SK-N-SH (cell line): ENCODE data around the gene CDH4. TPM values are rescaled to one million over a fixed set of nuclear protein-coding genes. Genes with fewer than 3 reads are reported as not detected.

ENCODE experiments used
- CTCF ChIA-PET: fragments of 300-600, 350-600 bp; formaldehyde crosslinking; extraction: SDS; loops from one replicate; lab custom pipeline; 2021; lab: Yijun Ruan, JAX
- POLR2A ChIA-PET: fragments of 350-600 bp; sonication (Branson Sonifier 250); formaldehyde crosslinking; extraction: SDS; loops from one replicate; lab custom pipeline; 2020; ENCODE audit warnings: antibody characterized with exemption, inconsistent platforms; lab: Yijun Ruan, JAX
- DNase-seq: peaks from one replicate; pipeline ENCODE4 v3.0.0; 2012
- H2AFZ ChIP-seq: fragments of 200-600 bp; sonication (generic); 2 replicates; pipeline ENCODE4 v1.8.1; 2016; ENCODE audit warnings: antibody characterized with exemption, mild to moderate bottlenecking, low read depth
- H3F3A ChIP-seq: fragments of 200-600 bp; sonication (generic); replicated peaks from 2 replicates; pipeline ENCODE3; 2016; ENCODE audit warnings: antibody characterized with exemption, mild to moderate bottlenecking; ENCODE audit not compliant: insufficient read depth
- H3K27ac ChIP-seq, 2 experiments: fragments of 200-500 bp in 1 of 2; fragments of 200-600 bp in 1 of 2; sonication (Bioruptor generic) in 1 of 2; sonication (generic), shearing (Covaris generic) in 1 of 2; 2 replicates each; pipeline versions ENCODE4 v1.5.1 to v1.6.1; 2014 to 2016; ENCODE audit warnings: low read depth in 2 of 2, inconsistent platforms in 1 of 2, low read length in 1 of 2, mild to moderate bottlenecking in 1 of 2, mixed read lengths in 1 of 2
- H3K27me3 ChIP-seq: fragments of 200-600 bp; sonication (generic), shearing (Covaris generic); 2 replicates; pipeline ENCODE4 v1.6.1; 2016; ENCODE audit warnings: mixed run types; ENCODE audit not compliant: insufficient read depth
- H3K36me3 ChIP-seq, 2 experiments: fragments of 200-500 bp in 1 of 2; fragments of 200-600 bp in 1 of 2; sonication (Bioruptor generic) in 1 of 2; sonication (generic) in 1 of 2; replicated peaks in 1 of 2; 2 replicates each; pipeline versions ENCODE3 to v1.5.1; 2014 to 2016; ENCODE audit warnings: low read length in 1 of 2, mild to moderate bottlenecking in 1 of 2; ENCODE audit not compliant: insufficient read depth in 2 of 2, control insufficient read depth in 1 of 2
- H3K4me1 ChIP-seq, 2 experiments: fragments of 200-500 bp in 1 of 2; fragments of 200-600 bp in 1 of 2; sonication (Bioruptor generic) in 1 of 2; sonication (generic), shearing (Covaris generic) in 1 of 2; 2 replicates each; pipeline versions ENCODE4 v1.5.1 to v1.6.1; 2014 to 2016; ENCODE audit warnings: low read depth in 1 of 2, low read length in 1 of 2, mixed run types in 1 of 2; ENCODE audit not compliant: insufficient read depth in 2 of 2, control insufficient read depth in 1 of 2
- H3K4me2 ChIP-seq: fragments of 200-600 bp; sonication (generic), shearing (Covaris generic); 2 replicates; pipeline ENCODE4 v1.6.1; 2017; ENCODE audit warnings: mixed run types
- H3K4me3 ChIP-seq, 2 experiments: fragments of 200-500 bp in 1 of 2; fragments of 200-600 bp in 1 of 2; sonication (Bioruptor generic) in 1 of 2; sonication (generic), shearing (Covaris generic) in 1 of 2; 2 replicates each; pipeline versions ENCODE4 v1.5.1 to v1.8.1; 2014 to 2016; ENCODE audit warnings: low read depth in 2 of 2, inconsistent platforms in 1 of 2, low read length in 1 of 2, mild to moderate bottlenecking in 1 of 2, mixed read lengths in 1 of 2, moderate library complexity in 1 of 2
- H3K79me2 ChIP-seq: fragments of 200-600 bp; sonication (generic); 2 replicates; pipeline ENCODE4 v1.8.1; 2017; ENCODE audit warnings: mild to moderate bottlenecking; ENCODE audit not compliant: insufficient read depth
- H3K9ac ChIP-seq: fragments of 200-600 bp; sonication (generic); 2 replicates; pipeline ENCODE4 v1.6.1; 2017; ENCODE audit warnings: mixed run types
- H3K9me2 ChIP-seq: fragments of 200-600 bp; sonication (generic); 2 replicates; pipeline ENCODE4 v1.6.1; 2017; ENCODE audit warnings: mixed run types
- H3K9me3 ChIP-seq: fragments of 200-600 bp; sonication (generic); 2 replicates; pipeline ENCODE4 v1.6.1; 2017; ENCODE audit warnings: mixed run types, mild to moderate bottlenecking, moderate library complexity
- H4K20me1 ChIP-seq: fragments of 200-600 bp; sonication (generic); 2 replicates; pipeline ENCODE4 v1.6.1; 2017; ENCODE audit warnings: mild to moderate bottlenecking, mixed run types; ENCODE audit not compliant: insufficient read depth
- ELF1 ChIP-seq: IDR thresholded peaks from 2 replicates; pipeline ENCODE4 v1.4.0; 2012
- FOSL2 ChIP-seq: IDR thresholded peaks from 2 replicates; pipeline ENCODE4 v1.4.0; 2012; ENCODE audit warnings: low read depth, mild to moderate bottlenecking, moderate library complexity, borderline replicate concordance
- GABPA ChIP-seq: IDR thresholded peaks from 2 replicates; pipeline ENCODE4 v1.4.0; 2012; ENCODE audit warnings: low read depth, mild to moderate bottlenecking
- RXRA ChIP-seq: IDR thresholded peaks from 2 replicates; pipeline ENCODE4 v1.4.0; 2012; ENCODE audit warnings: low read depth, mild to moderate bottlenecking, borderline replicate concordance
- SMC3 ChIP-seq: IDR thresholded peaks from 2 replicates; pipeline ENCODE4 v1.6.1; 2012; ENCODE audit warnings: low read depth, low read length, improper control_type of control experiment
- TAF1 ChIP-seq: IDR thresholded peaks from 2 replicates; pipeline ENCODE4 v1.6.1; 2012; ENCODE audit warnings: low read depth, mild to moderate bottlenecking, low read length, moderate library complexity, borderline replicate concordance
- USF1 ChIP-seq: IDR thresholded peaks from 2 replicates; pipeline ENCODE4 v1.4.0; 2012; ENCODE audit warnings: low read depth, borderline replicate concordance
- WGBS: methylation state at CpG from one replicate; pipeline ENCODE4 v1.1.6; 2017; ENCODE audit warnings: low lambda C conversion rate; 5-methylcytosine and 5-hydroxymethylcytosine counted together
- polyA plus RNA-seq, 3 experiments: library from polyadenylated mRNA; depleted of rRNA; stranded (reverse); fragments of >200 nt; gene quantifications; 2 replicates each; pipeline ENCODE4 v1.2.3, GENCODE V29; 2012
- TF ChIP-seq, protein P1 (sequence below): IDR thresholded peaks from 2 replicates; pipeline ENCODE4 v1.4.0; 2012; ENCODE audit warnings: low read depth
- TF ChIP-seq, protein P2 (sequence below): fragments of 150-350 bp; IDR thresholded peaks from 2 replicates; pipeline ENCODE4 v1.6.1; 2016; ENCODE audit warnings: mild to moderate bottlenecking, low read depth, low read length

The CDH4 gene
- polyA plus RNA-seq, 1 of the 3 experiments (the other 2 are of a cell fraction): not detected

- POLR2A ChIA-PET: no interaction called here
Observed at GRCh38 chr20:61965606-61966491, 713.8 kb downstream of the CDH4 start.

GRCh38 chr20:61966492-61967244, 714.6 kb downstream of the CDH4 start:
- Histone ChIP-seq H3K9me2 (no peaks in the 10 kb centered on the region), H3K79me2 (no peaks in the 10 kb centered on the region), H3K9ac (no peak overlapping the region), H3K4me2 (no peak overlapping the region), H3K27me3 (no peaks in the 10 kb centered on the region), H4K20me1 (no peaks in the 10 kb centered on the region), H3K4me3 (no peak overlapping the region), H3K36me3 (no peaks in the 10 kb centered on the region), H3K27ac (no peak overlapping the region), H3K9me3 (no peaks in the 10 kb centered on the region), H3K4me1 (no peaks in the 10 kb centered on the region; a peak in 1 of 4 replicates)
- 78% methylated on average over 13 of the region's 25 CpGs for WGBS
- POLR2A ChIA-PET: no interaction called here
- CTCF ChIA-PET: no interaction called here
- no peak for DNase-seq
- TF ChIP-seq TAF1: no peak
- TF ChIP-seq, protein P1, sequence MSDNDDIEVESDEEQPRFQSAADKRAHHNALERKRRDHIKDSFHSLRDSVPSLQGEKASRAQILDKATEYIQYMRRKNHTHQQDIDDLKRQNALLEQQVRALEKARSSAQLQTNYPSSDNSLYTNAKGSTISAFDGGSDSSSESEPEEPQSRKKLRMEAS: no peak
- TF ChIP-seq FOSL2: no peak
- TF ChIP-seq GABPA: no peak
- TF ChIP-seq, protein P2, sequence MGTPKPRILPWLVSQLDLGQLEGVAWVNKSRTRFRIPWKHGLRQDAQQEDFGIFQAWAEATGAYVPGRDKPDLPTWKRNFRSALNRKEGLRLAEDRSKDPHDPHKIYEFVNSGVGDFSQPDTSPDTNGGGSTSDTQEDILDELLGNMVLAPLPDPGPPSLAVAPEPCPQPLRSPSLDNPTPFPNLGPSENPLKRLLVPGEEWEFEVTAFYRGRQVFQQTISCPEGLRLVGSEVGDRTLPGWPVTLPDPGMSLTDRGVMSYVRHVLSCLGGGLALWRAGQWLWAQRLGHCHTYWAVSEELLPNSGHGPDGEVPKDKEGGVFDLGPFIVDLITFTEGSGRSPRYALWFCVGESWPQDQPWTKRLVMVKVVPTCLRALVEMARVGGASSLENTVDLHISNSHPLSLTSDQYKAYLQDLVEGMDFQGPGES: no peak
- no peak for TF ChIP-seq RXRA
- no peak for TF ChIP-seq USF1
- no peak for TF ChIP-seq SMC3
- TF ChIP-seq, all 33 proteins: peak for 0
- Histone ChIP-seq H3F3A (no peaks in the 10 kb centered on the region), H2AFZ (no peak overlapping the region)

More at GRCh38 chr20:61965606-61966491, 713.8 kb downstream of the CDH4 start:
- H4K20me1 ChIP-seq: no peaks in the 10 kb centered on the region
- no peak overlapping the region for H2AFZ ChIP-seq
- no peak overlapping the region for H3K4me2 ChIP-seq
- no peaks in the 10 kb centered on the region; a peak in 1 of 4 replicates for H3K4me1 ChIP-seq
- TF ChIP-seq ELF1: no peak
- WGBS: 15% methylated on average over 16 of the region's 49 CpGs
- H3K9me2 ChIP-seq: no peaks in the 10 kb centered on the region
- H3K27ac ChIP-seq: no peak overlapping the region
- H3K36me3 ChIP-seq: no peaks in the 10 kb centered on the region
- CTCF ChIA-PET: no interaction called here
- no peaks in the 10 kb centered on the region for H3K79me2 ChIP-seq
- no peaks in the 10 kb centered on the region for H3K9me3 ChIP-seq
- H3K4me3 ChIP-seq: no peak overlapping the region; a peak in 1 of 4 replicates
- H3F3A ChIP-seq: no peaks in the 10 kb centered on the region
- peak; percentile 86 for DNase-seq
- no peaks in the 10 kb centered on the region for H3K27me3 ChIP-seq
- no peak overlapping the region for H3K9ac ChIP-seq
